IMR-90 (cell line): ENCODE data around the gene CTAGE1. TPM values are rescaled to one million over a fixed set of nuclear protein-coding genes. Genes with fewer than 3 reads are reported as not detected.

Source experiments
- ATAC-seq: fragments of 200-7000 bp; cut with Tn5 transposase; 2 replicates; pipeline ENCODE4 v1.9.1; 2020; ENCODE audit warnings: low read depth, mild to moderate bottlenecking, moderate library complexity
- BruUV-seq: library from RNA; stranded (reverse); fragments of 400-500 nt; replicated peaks from 2 replicates; lab custom pipeline; 2021; lab: Mats Ljungman, UMichigan
- CTCF ChIA-PET: fragments of 300-600 bp; formaldehyde crosslinking; extraction: SDS; loops from one replicate; lab custom pipeline; 2021; ENCODE audit warnings: antibody characterized with exemption; lab: Yijun Ruan, JAX
- POLR2A ChIA-PET: fragments of 300-600 bp; sonication (Branson Sonifier 250); formaldehyde crosslinking; loops from one replicate; lab custom pipeline; 2022; ENCODE audit warnings: antibody characterized with exemption; ENCODE audit not compliant: unreplicated experiment; lab: Charles Lee
- DNase-seq: peaks from one replicate; pipeline ENCODE4 v3.0.0; 2013
- H2AFZ ChIP-seq: replicated peaks from 2 replicates; pipeline ENCODE3; 2013; ENCODE audit warnings: low read length, mild to moderate bottlenecking; ENCODE audit not compliant: poor library complexity
- H2AK5ac ChIP-seq: 2 replicates; pipeline ENCODE4 v1.6.1; 2013; ENCODE audit warnings: low read depth, low read length, inconsistent platforms
- H2AK9ac ChIP-seq: replicated peaks from 2 replicates; pipeline ENCODE3; 2013; ENCODE audit warnings: mild to moderate bottlenecking, low read depth, low read length, moderate library complexity; ENCODE audit not compliant: poor library complexity
- H2BK120ac ChIP-seq: 2 replicates; pipeline ENCODE4 v1.6.1; 2013; ENCODE audit warnings: low read depth, low read length, inconsistent platforms
- H2BK15ac ChIP-seq: 3 replicates; pipeline ENCODE4 v1.6.1; 2013; ENCODE audit warnings: low read depth, low read length, inconsistent platforms
- H2BK20ac ChIP-seq: 2 replicates; pipeline ENCODE4 v1.6.1; 2013; ENCODE audit warnings: low read depth, mild to moderate bottlenecking, inconsistent platforms, low read length, moderate library complexity
- H2BK5ac ChIP-seq: 2 replicates; pipeline ENCODE4 v1.6.1; 2013; ENCODE audit warnings: mild to moderate bottlenecking, low read depth, low read length, inconsistent platforms; ENCODE audit not compliant: poor library complexity, severe bottlenecking
- H3K14ac ChIP-seq: replicated peaks from 2 replicates; pipeline ENCODE4 v1.6.1; 2013; ENCODE audit warnings: low read depth, low read length, inconsistent platforms
- H3K18ac ChIP-seq: 2 replicates; pipeline ENCODE4 v1.6.1; 2013; ENCODE audit warnings: low read depth, low read length, control low read depth
- H3K23ac ChIP-seq: 2 replicates; pipeline ENCODE4 v1.6.1; 2013; ENCODE audit warnings: low read depth, low read length, inconsistent platforms
- H3K27ac ChIP-seq: 2 replicates; pipeline ENCODE4 v1.5.1; 2013; ENCODE audit warnings: mild to moderate bottlenecking, control low read depth, low read length; ENCODE audit not compliant: insufficient read depth
- H3K27me3 ChIP-seq: 2 replicates; pipeline ENCODE4 v1.6.1; 2013; ENCODE audit warnings: low read length; ENCODE audit not compliant: control insufficient read depth, insufficient read depth
- H3K36me3 ChIP-seq: 2 replicates; pipeline ENCODE4 v1.6.1; 2013; ENCODE audit warnings: low read length, mixed read lengths; ENCODE audit not compliant: control insufficient read depth, insufficient read depth
- H3K4ac ChIP-seq: 2 replicates; pipeline ENCODE4 v1.6.1; 2013; ENCODE audit warnings: low read depth, low read length, inconsistent platforms
- H3K4me1 ChIP-seq: 2 replicates; pipeline ENCODE4 v1.6.1; 2013; ENCODE audit warnings: low read length, mixed read lengths; ENCODE audit not compliant: control insufficient read depth, insufficient read depth
- H3K4me2 ChIP-seq: 2 replicates; pipeline ENCODE4 v1.6.1; 2013; ENCODE audit warnings: low read depth, mild to moderate bottlenecking, control low read depth, low read length, moderate library complexity
- H3K4me3 ChIP-seq: 2 replicates; pipeline ENCODE4 v1.5.1; 2013; ENCODE audit warnings: low read depth, mild to moderate bottlenecking, control low read depth, low read length, moderate library complexity; ENCODE audit not compliant: insufficient read depth
- H3K56ac ChIP-seq: 2 replicates; pipeline ENCODE4 v1.6.1; 2013; ENCODE audit warnings: low read length, inconsistent platforms; ENCODE audit not compliant: insufficient read depth; ENCODE audit errors: extremely low read depth
- H3K79me1 ChIP-seq, 2 experiments: 2 replicates each; pipeline ENCODE4 v1.6.1; 2013; ENCODE audit warnings: low read length in 2 of 2, inconsistent platforms in 1 of 2, low read depth in 1 of 2
- H3K9ac ChIP-seq: 2 replicates; pipeline ENCODE4 v1.6.1; 2013; ENCODE audit warnings: low read depth, low read length, control low read depth
- H3K9me1 ChIP-seq: 2 replicates; pipeline ENCODE4 v1.6.1; 2013; ENCODE audit warnings: low read length, inconsistent platforms; ENCODE audit not compliant: insufficient read depth
- H3K9me3 ChIP-seq: 2 replicates; pipeline ENCODE4 v1.6.1; 2013; ENCODE audit warnings: low read length; ENCODE audit not compliant: control insufficient read depth, insufficient read depth
- H4K20me1 ChIP-seq: 2 replicates; pipeline ENCODE4 v1.6.1; 2013; ENCODE audit warnings: low read length, inconsistent platforms; ENCODE audit not compliant: insufficient read depth
- H4K5ac ChIP-seq: 2 replicates; pipeline ENCODE4 v1.6.1; 2013; ENCODE audit warnings: mild to moderate bottlenecking, low read depth, low read length, control low read depth
- H4K8ac ChIP-seq, 2 experiments: 2 replicates each; pipeline ENCODE4 v1.6.1; 2013; ENCODE audit warnings: low read depth in 2 of 2, low read length in 2 of 2, control low read depth in 1 of 2, inconsistent platforms in 1 of 2
- H4K91ac ChIP-seq: 2 replicates; pipeline ENCODE4 v1.6.1; 2013; ENCODE audit warnings: low read depth, low read length, inconsistent platforms; ENCODE audit not compliant: insufficient read depth
- CEBPB ChIP-seq: IDR thresholded peaks from 2 replicates; pipeline ENCODE4 v1.6.1; 2012; ENCODE audit warnings: low read depth, low read length, improper control_type of control experiment
- FOS ChIP-seq: fragments of 150-350 bp; IDR thresholded peaks from 2 replicates; pipeline ENCODE4 v1.6.1; 2016; ENCODE audit warnings: low read depth, low read length
- MAFK ChIP-seq: IDR thresholded peaks from 2 replicates; pipeline ENCODE4 v1.6.1; 2012; ENCODE audit warnings: low read depth, low read length, improper control_type of control experiment
- MXI1 ChIP-seq: IDR thresholded peaks from 2 replicates; pipeline ENCODE4 v1.6.1; 2012; ENCODE audit warnings: low read depth, mild to moderate bottlenecking, low read length, moderate library complexity, borderline replicate concordance
- NFE2L2 ChIP-seq: fragments of 150-350 bp; IDR thresholded peaks from 2 replicates; pipeline ENCODE4 v1.6.1; 2016; ENCODE audit warnings: low read depth, mild to moderate bottlenecking, low read length
- RAD21 ChIP-seq: IDR thresholded peaks from 2 replicates; pipeline ENCODE4 v1.6.1; 2012; ENCODE audit warnings: low read length, improper control_type of control experiment
- RCOR1 ChIP-seq: IDR thresholded peaks from 2 replicates; pipeline ENCODE4 v1.6.1; 2012; ENCODE audit warnings: mild to moderate bottlenecking, low read length, improper control_type of control experiment; ENCODE audit not compliant: insufficient replicate concordance
- WGBS, 2 experiments: methylation state at CpG; one replicate each; pipeline versions ENCODE4 v1.1.5 to v1.1.7; 2013; ENCODE audit warnings: missing lambda C conversion rate in 2 of 2; ENCODE audit not compliant: insufficient read length in 1 of 2; ENCODE audit errors: extremely low coverage in 2 of 2; 5-methylcytosine and 5-hydroxymethylcytosine counted together
- dilution Hi-C: fragments of 300-500 bp; cut with HindIII; formaldehyde crosslinking; loops from one replicate; pipeline ENCODE4 v1.14.3; 2018; ENCODE audit warnings: low sequenced_read_pairs; ENCODE audit not compliant: unreplicated experiment
- in situ Hi-C: fragments of 300-500 bp; cut with MboI; formaldehyde crosslinking; loops from 3 replicates; pipeline ENCODE4 v1.14.3; 2019; ENCODE audit warnings: low sequenced_read_pairs, inconsistent platforms, mixed read lengths
- intact Hi-C: fragments of 100-400 bp; cut with micrococcal nuclease; formaldehyde crosslinking; loops from 2 replicates; pipeline ENCODE4 v1.10.0; 2022
- polyA plus RNA-seq, 3 experiments: library from polyadenylated mRNA; depleted of rRNA; stranded (reverse); fragments of >200 nt; gene quantifications; 2 replicates each; pipeline ENCODE4 v1.2.3, GENCODE V29; 2012; ENCODE audit warnings: low replicate concordance in 1 of 3
- total RNA-seq: library from RNA; depleted of rRNA; stranded (reverse); fragments of >200 nt; gene quantifications from 2 replicates; pipeline ENCODE4 v1.2.3, GENCODE V29; 2012
- TF ChIP-seq, protein P1 (sequence below): fragments of 150-350 bp; IDR thresholded peaks from 2 replicates; pipeline ENCODE4 v1.6.1; 2016; ENCODE audit warnings: low read depth, mild to moderate bottlenecking, low read length, moderate library complexity, borderline replicate concordance

CTAGE1 gene
- total and polyA plus RNA-seq, 2 of the 4 experiments (the other 2 are of a cell fraction), result 0.09 TPM; not detected in 1

DNA sequence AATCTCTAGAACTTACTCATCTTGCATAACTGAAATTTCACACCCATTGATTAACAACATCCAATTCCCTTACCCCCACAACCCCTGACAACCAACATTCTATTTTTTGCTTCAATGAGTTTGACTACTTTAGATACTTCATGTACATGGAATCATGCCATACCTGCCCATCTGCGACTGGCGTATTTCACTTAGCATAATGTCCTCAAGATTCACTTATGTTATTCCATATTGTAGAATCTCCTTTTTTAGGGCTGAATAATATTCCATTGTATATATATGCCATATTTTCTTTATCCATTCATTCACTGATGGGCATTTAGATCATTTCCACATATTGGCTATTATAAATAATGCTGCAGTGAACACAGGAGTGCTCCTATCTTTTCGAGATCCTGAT, 13.8 kb downstream of the CTAGE1 start:
- CTCF ChIA-PET, result no interaction called here

More for the DNA sequence above, 13.8 kb downstream of the CTAGE1 start:
- no peak overlapping the region for H3K4me2 ChIP-seq
- H2AFZ ChIP-seq, result no peak overlapping the region
- H2BK120ac ChIP-seq, result no peak overlapping the region
- H3K14ac ChIP-seq, result no peak overlapping the region
- no peak overlapping the region for H3K56ac ChIP-seq
- no peaks in the 10 kb centered on the region for H3K4me1 ChIP-seq
- H3K27ac ChIP-seq, result no peak overlapping the region
- BruUV-seq, result no TSS peak
- H3K23ac ChIP-seq, result no peak overlapping the region
- H4K8ac ChIP-seq, result no peak overlapping the region
- no peak overlapping the region for H2BK15ac ChIP-seq
- H4K5ac ChIP-seq, result no peak overlapping the region
- POLR2A ChIA-PET, result no interaction called here
- H2AK9ac ChIP-seq, result no peak overlapping the region
- WGBS, 2 experiments, result no CpG with 5 or more reads among the region's 3 CpGs
- peaks cover 3% of the 10 kb centered on the region; the same call in 1 of the 2 replicates for H3K9me3 ChIP-seq
- H3K36me3 ChIP-seq, result no peaks in the 10 kb centered on the region
- ATAC-seq (no peak), DNase-seq (no peak)
- H2AK5ac ChIP-seq, result no peak overlapping the region
- no peak overlapping the region for H3K4me3 ChIP-seq
- no peak overlapping the region for H3K9ac ChIP-seq
- no peaks in the 10 kb centered on the region for H3K27me3 ChIP-seq
- no peaks in the 10 kb centered on the region for H4K20me1 ChIP-seq
- intact Hi-C loops (no loop called here), dilution Hi-C loops (no loop called here), in situ Hi-C loops (no loop called here)
- no peak overlapping the region for H3K18ac ChIP-seq
- H2BK5ac ChIP-seq, result no peak overlapping the region
- H4K91ac ChIP-seq, result no peak overlapping the region
- H3K79me1 ChIP-seq, result no peaks in the 10 kb centered on the region
- TF ChIP-seq FOS (no peak), RCOR1 (no peak), MAFK (no peak), RAD21 (no peak), CEBPB (no peak), NFE2L2 (no peak), MXI1 (no peak)
- TF ChIP-seq, protein P1, sequence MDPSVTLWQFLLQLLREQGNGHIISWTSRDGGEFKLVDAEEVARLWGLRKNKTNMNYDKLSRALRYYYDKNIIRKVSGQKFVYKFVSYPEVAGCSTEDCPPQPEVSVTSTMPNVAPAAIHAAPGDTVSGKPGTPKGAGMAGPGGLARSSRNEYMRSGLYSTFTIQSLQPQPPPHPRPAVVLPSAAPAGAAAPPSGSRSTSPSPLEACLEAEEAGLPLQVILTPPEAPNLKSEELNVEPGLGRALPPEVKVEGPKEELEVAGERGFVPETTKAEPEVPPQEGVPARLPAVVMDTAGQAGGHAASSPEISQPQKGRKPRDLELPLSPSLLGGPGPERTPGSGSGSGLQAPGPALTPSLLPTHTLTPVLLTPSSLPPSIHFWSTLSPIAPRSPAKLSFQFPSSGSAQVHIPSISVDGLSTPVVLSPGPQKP, result no peak
- no peak overlapping the region for H3K4ac ChIP-seq
- no peak overlapping the region for H2BK20ac ChIP-seq
- H3K9me1 ChIP-seq, result no peaks in the 10 kb centered on the region
